Measurements from ENCODE around the gene TAMALIN. TPM values are rescaled to one million over a fixed set of nuclear protein-coding genes. Genes with fewer than 3 reads are reported as not detected.

Gene TAMALIN
- total RNA-seq, result 10 to 100 TPM; 16.5 to 38.6 TPM

DNA sequence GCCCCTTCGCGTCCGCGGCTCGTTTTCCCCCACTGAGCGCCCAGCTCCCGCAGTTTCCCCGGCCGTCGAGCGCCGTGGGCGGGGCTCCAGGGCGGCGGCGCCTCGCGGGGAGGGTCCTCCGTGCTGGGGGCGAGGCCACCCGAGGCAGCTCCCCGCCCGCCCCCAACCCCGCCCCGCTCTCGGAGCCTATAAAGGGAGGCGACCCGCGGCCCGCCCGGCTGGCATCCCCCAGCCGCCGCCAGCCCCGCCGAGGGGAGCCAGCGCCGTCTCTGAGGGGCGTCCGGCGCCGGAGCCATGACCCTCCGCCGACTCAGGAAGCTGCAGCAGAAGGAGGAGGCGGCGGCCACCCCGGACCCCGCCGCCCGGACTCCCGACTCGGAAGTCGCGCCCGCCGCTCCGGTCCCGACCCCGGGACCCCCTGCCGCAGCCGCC, at the start of gene TAMALIN:
Gene TAMALIN, plus strand, starts transcription at position 221 of the 432 bp plus-strand sequence. Its CDS starts 74 bp downstream, at position 295.
- WGBS, result 0% methylated on average over 23 of the region's 60 CpGs

DNA sequence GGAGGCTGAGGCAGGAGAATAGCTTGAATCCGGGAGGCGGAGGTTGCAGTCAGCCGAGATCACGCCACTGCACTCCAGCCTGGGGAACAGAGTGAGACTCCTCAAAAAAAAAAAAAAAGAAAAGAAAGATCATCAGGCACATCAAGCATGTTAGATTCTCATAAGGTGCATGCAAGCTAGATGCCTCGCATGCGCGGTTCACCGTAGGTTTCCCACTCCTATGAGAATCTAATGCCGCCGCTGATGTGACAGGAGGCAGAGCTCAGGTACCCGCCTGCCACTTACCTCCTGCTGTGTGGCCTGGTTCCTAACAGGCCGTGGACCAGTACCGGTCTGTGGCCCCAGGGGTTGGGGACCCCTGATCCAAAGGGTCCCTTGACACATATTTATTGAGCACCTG, 48.2 kb upstream of the TAMALIN start:
- Histone ChIP-seq H3K27ac (peak overlapping the region in 1 of 2 donors; percentile 72), H3K36me3 (no peaks in the 10 kb centered on the region)
- no peak for DNase-seq (ENCODE audit: low spot score)

More for the DNA sequence above, at the start of gene TAMALIN:
- DNase-seq (ENCODE audit: low spot score), result peak; percentile 71
- H3K9me3 ChIP-seq, result no peaks in the 10 kb centered on the region
- TF ChIP-seq POLR2A (IDR thresholded peaks at IDR 0.05) (peak; percentile 81), POLR2AphosphoS5 (IDR thresholded peaks at IDR 0.05) (peak; percentile 29)
- TF ChIP-seq, protein P1, sequence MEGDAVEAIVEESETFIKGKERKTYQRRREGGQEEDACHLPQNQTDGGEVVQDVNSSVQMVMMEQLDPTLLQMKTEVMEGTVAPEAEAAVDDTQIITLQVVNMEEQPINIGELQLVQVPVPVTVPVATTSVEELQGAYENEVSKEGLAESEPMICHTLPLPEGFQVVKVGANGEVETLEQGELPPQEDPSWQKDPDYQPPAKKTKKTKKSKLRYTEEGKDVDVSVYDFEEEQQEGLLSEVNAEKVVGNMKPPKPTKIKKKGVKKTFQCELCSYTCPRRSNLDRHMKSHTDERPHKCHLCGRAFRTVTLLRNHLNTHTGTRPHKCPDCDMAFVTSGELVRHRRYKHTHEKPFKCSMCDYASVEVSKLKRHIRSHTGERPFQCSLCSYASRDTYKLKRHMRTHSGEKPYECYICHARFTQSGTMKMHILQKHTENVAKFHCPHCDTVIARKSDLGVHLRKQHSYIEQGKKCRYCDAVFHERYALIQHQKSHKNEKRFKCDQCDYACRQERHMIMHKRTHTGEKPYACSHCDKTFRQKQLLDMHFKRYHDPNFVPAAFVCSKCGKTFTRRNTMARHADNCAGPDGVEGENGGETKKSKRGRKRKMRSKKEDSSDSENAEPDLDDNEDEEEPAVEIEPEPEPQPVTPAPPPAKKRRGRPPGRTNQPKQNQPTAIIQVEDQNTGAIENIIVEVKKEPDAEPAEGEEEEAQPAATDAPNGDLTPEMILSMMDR (IDR thresholded peaks at IDR 0.05), result no peak
- H3K27ac ChIP-seq, result peak within 1 kb of the TSS; percentile 87 to 88
- no peaks in the 10 kb centered on the region for H3K36me3 ChIP-seq
- intact Hi-C loops (cut with DNase I), result no loop called here
- H3K4me3 ChIP-seq, result peak within 1 kb of the TSS; percentile 75 to 79
- peaks cover 19% of the 10 kb centered on the region for H3K4me1 ChIP-seq (replicated peaks)
- H3K27me3 ChIP-seq (replicated peaks; ENCODE audit: insufficient read depth), result no peaks in the 10 kb centered on the region

GRCh38 chr12:51959211-51959610, 47.5 kb upstream of the TAMALIN start:
- intact Hi-C loops (cut with DNase I), result no loop called here
- TF ChIP-seq POLR2AphosphoS5 (IDR thresholded peaks at IDR 0.05) (peak; percentile 43), POLR2A (IDR thresholded peaks at IDR 0.05) (no peak)
- TF ChIP-seq, protein P1 (IDR thresholded peaks at IDR 0.05), result no peak
- Histone ChIP-seq H3K4me1 (replicated peaks) (peaks cover 25% of the 10 kb centered on the region), H3K27me3 (replicated peaks; ENCODE audit: insufficient read depth) (no peaks in the 10 kb centered on the region), H3K36me3 (no peaks in the 10 kb centered on the region), H3K27ac (peak overlapping the region; percentile 34 to 72), H3K4me3 (no peak overlapping the region), H3K9me3 (no peaks in the 10 kb centered on the region)
- WGBS, result 39% methylated on average over 3 of the region's 3 CpGs
- DNase-seq (ENCODE audit: low spot score), result no peak

More for the DNA sequence above, 48.2 kb upstream of the TAMALIN start:
- Histone ChIP-seq H3K4me1 (replicated peaks) (peaks cover 26% of the 10 kb centered on the region), H3K27me3 (replicated peaks; ENCODE audit: insufficient read depth) (no peaks in the 10 kb centered on the region), H3K9me3 (no peaks in the 10 kb centered on the region), H3K4me3 (no peak overlapping the region)
- intact Hi-C loops (cut with DNase I), result no loop called here
- WGBS, result 97% methylated on average over 13 of the region's 13 CpGs
- TF ChIP-seq POLR2AphosphoS5 (IDR thresholded peaks at IDR 0.05) (no peak), POLR2A (IDR thresholded peaks at IDR 0.05) (no peak)
- TF ChIP-seq, protein P1 (IDR thresholded peaks at IDR 0.05), result no peak

DNA sequence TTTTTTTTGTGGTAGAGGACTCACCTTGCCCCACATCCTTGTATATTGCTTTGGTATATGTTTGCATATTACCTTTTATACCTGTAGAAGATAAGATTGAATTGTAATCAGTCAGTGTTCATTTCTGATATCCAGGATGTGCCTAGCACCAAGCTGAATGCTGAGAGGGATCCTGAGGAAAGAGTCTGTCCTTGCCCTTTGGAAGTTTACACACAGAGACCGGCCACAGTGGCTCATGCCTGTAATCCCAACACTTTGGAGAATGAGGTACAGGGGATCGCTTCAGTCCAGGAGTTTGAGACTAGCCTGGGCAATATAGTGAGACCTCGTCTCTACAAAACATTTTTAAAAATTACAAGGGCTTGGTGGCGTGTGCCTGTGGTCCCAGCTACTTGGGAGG, 46.8 kb upstream of the TAMALIN start:
- intact Hi-C loops (cut with DNase I), result no loop called here
- H3K27me3 ChIP-seq (replicated peaks; ENCODE audit: insufficient read depth), result no peaks in the 10 kb centered on the region
- peaks cover 18% of the 10 kb centered on the region for H3K4me1 ChIP-seq (replicated peaks)
- H3K36me3 ChIP-seq, result no peaks in the 10 kb centered on the region
- no peak overlapping the region for H3K4me3 ChIP-seq
- WGBS, result 93% methylated on average over 4 of the region's 4 CpGs
- no peak for DNase-seq (ENCODE audit: low spot score)
- TF ChIP-seq, protein P1 (IDR thresholded peaks at IDR 0.05), result no peak
- TF ChIP-seq POLR2A (IDR thresholded peaks at IDR 0.05) (no peak), POLR2AphosphoS5 (IDR thresholded peaks at IDR 0.05) (no peak)
- no peaks in the 10 kb centered on the region for H3K9me3 ChIP-seq
- peak overlapping the region; percentile 69 to 72 for H3K27ac ChIP-seq

GRCh38 chr12:51960488-51960887, 46.3 kb upstream of the TAMALIN start:
- Histone ChIP-seq H3K27ac (peak overlapping the region; percentile 69 to 72), H3K4me3 (no peak overlapping the region), H3K4me1 (replicated peaks) (peaks cover 13% of the 10 kb centered on the region), H3K27me3 (replicated peaks; ENCODE audit: insufficient read depth) (no peaks in the 10 kb centered on the region), H3K36me3 (no peaks in the 10 kb centered on the region), H3K9me3 (no peaks in the 10 kb centered on the region)
- no peak for TF ChIP-seq POLR2A (IDR thresholded peaks at IDR 0.05)
- TF ChIP-seq, protein P1 (IDR thresholded peaks at IDR 0.05), result no peak
- no peak for TF ChIP-seq POLR2AphosphoS5 (IDR thresholded peaks at IDR 0.05)
- DNase-seq (ENCODE audit: low spot score), result no peak
- WGBS, result 96% methylated on average over 1 of the region's 1 CpG
- intact Hi-C loops (cut with DNase I), result no loop called here

All from prostate gland (tissue), 2 donors.